ENCODE data around the gene NTF3. TPM values are rescaled to one million over a fixed set of nuclear protein-coding genes. Genes with fewer than 3 reads are reported as not detected.

NTF3 gene
- total and polyA plus RNA-seq, 2 of the 8 experiments (the other 6 are each of a cell fraction or from before 2014, with no cell fraction given), result 1.4 to 2.3 TPM

GRCh38 chr12:5518584-5519365 is 86.9 kb downstream of the NTF3 start:
- Histone ChIP-seq H3K56ac (replicated peaks; ENCODE audit: insufficient read length, low read depth, low read length) (no peak overlapping the region), H3K23me2 (ENCODE audit: low read depth, low read length) (no peaks in the 10 kb centered on the region), H3K14ac (ENCODE audit: insufficient read length) (no peak overlapping the region), H4K8ac (ENCODE audit: extremely low read depth, insufficient read depth, low read length) (no peak overlapping the region), H3K79me1 (ENCODE audit: low read depth, low read length) (no peaks in the 10 kb centered on the region), H4K20me1 (replicated peaks in 1 of 2; ENCODE audit: control insufficient read depth in 1 of 2, insufficient read depth in 2 of 2, low read length in 2 of 2) (no peaks in the 10 kb centered on the region), H3K9me3 (ENCODE audit: insufficient read depth in 2 of 2, low read depth in 1 of 2, low read length in 1 of 2) (no peaks in the 10 kb centered on the region), H3K79me2 (ENCODE audit: control insufficient read depth in 1 of 2, insufficient read depth in 2 of 2, low read length in 2 of 2) (no peaks in the 10 kb centered on the region), H2BK15ac (ENCODE audit: low read length) (no peak overlapping the region; the same call in 1 of the 2 replicates), H3K4me1 (replicated peaks in 1 of 4; ENCODE audit: control insufficient read depth in 3 of 4, insufficient read depth in 4 of 4, low read length in 3 of 4) (peaks cover 0 to 7% (median 3%) of the 10 kb centered on the region in 4 experiments; a peak in 5 of 7 replicates), H3K4ac (replicated peaks; ENCODE audit: insufficient read length, low read depth, low read length) (no peak overlapping the region), H2BK12ac (ENCODE audit: low read depth, low read length) (peak overlapping the region; percentile 60; the same call in 1 of the 2 replicates), H3K36me3 (ENCODE audit: control insufficient read depth in 2 of 4, insufficient read depth in 4 of 4, low read length in 3 of 4) (no peaks in the 10 kb centered on the region), H4K91ac (replicated peaks; ENCODE audit: insufficient read length, low read length) (no peak overlapping the region), H3K27ac (ENCODE audit: low read depth, low read length) (no peak overlapping the region), H3K9ac (replicated peaks in 1 of 4; ENCODE audit: extremely low read depth in 1 of 4, low read depth in 3 of 4, low read length in 3 of 4) (no peak overlapping the region), H2BK120ac (replicated peaks; ENCODE audit: low read depth, low read length) (no peak overlapping the region), H4K5ac (ENCODE audit: insufficient read length, low read depth, low read length) (no peak overlapping the region), H2BK5ac (ENCODE audit: low read depth, low read length) (no peak overlapping the region), H3K18ac (ENCODE audit: extremely low read depth, low read length) (no peak overlapping the region), H3K4me2 (ENCODE audit: insufficient read depth in 1 of 2, low read depth in 2 of 2, low read length in 2 of 2) (no peak overlapping the region), H3K23ac (ENCODE audit: insufficient read length) (no peak overlapping the region), H2AK5ac (ENCODE audit: low read depth, low read length) (peak overlapping the region; percentile 46; the same call in 1 of the 2 replicates), H3K4me3 (ENCODE audit: extremely low read depth in 1 of 4, insufficient read depth in 2 of 4, low read depth in 3 of 4, low read length in 4 of 4) (no peak overlapping the region), H3K27me3 (replicated peaks in 1 of 4; ENCODE audit: control insufficient read depth in 3 of 4, extremely low read depth in 1 of 4, insufficient read depth in 3 of 4, low read length in 3 of 4) (no peaks in the 10 kb centered on the region), H2AFZ (ENCODE audit: low read length) (no peak overlapping the region), H2BK20ac (ENCODE audit: low read length) (no peak overlapping the region)
- FAIRE-seq (no peak), DNase-seq (ENCODE audit: low read depth in 1 of 2, low spot score in 2 of 2) (peak in 1 of 2 experiments; percentile 55)
- ChIA-PET CTCF (ENCODE audit: partially characterized antibody) (interaction anchor here (0.5 to 1.5 kb wide), 4 partner anchors 8 to 262 kb away, joined by 3 to 6 read pairs (median 4); no protein-coding TSS in a partner anchor), POLR2A (ENCODE audit: partially characterized antibody) (no interaction called here)
- TF ChIP-seq EZH2 (IDR thresholded peaks at IDR 0.05; ENCODE audit: low read depth, low read length, severe bottlenecking) (no peak), MAX (IDR thresholded peaks at IDR 0.05) (0 out of 2 replicates have a peak, but pooled peaks have one; percentile 20), TEAD4 (IDR thresholded peaks at IDR 0.05; ENCODE audit: low read depth, low read length) (peak; percentile 46)
- WGBS, 2 experiments (ENCODE audit: extremely low coverage in 1 of 2, insufficient coverage in 1 of 2, insufficient read length in 1 of 2, insufficient replicate concordance in 2 of 2, low coverage in 1 of 2, low lambda C conversion rate in 2 of 2, missing lambda C conversion rate in 1 of 2), result 83% methylated on average over 7 of the region's 8 CpGs; no CpG with 5 or more reads in 1 of the 2 experiments
